Ammon's horn (tissue), 1 donor: ENCODE results near the gene POU2F3.

Experiments
- DNase-seq: peaks from one replicate; pipeline ENCODE4 v3.0.0-alpha.2; 2016; ENCODE audit warnings: low spot score

Gene POU2F3

DNA sequence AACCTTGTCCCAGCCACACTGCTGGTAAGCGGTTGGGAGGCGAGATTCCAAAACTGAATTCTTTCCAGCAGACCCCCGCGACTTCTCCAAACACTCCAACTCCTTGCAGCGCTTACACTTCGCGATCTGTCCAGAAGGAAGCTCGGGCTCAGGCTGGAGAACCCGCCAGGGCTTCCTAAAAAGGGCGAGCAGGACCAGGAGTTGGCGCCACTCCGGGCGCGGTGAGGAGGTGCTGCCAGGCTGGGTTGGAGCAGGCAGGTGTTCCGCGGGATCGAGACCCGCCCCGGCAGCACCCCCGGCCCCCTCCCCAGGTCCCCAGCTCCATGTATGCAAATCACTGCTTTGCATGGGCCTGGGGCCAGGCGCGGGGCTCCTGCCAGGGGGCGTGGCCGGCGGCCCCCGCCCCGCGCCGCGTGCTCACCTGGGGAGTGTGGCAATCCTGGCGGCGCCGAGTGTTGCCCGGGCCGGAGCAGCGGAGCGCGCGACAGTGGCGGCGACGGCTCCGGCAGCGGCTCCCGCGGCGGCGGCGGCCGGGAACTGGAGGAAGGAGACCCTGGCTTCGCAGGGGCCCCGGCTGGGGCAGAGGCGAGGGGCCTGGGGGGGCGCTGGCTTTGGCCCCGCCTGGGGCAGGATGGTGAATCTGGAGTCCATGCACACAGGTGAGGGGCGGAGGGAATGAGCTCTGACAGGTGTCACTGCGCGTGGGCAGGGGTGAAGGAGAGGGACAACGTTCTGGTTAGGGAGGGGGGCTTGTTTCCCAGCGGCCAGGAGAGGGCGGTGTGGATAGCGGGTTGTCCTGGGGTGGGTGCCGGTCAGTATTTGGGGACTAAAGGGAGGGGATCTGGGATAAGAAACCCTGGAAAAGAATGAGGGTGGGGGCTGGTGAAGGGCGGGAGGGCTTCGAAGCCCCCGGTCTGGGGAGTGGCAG is at the start of gene POU2F3:
Gene POU2F3 (plus strand): TSS at position 428 of the 928 bp plus-strand sequence. CDS start 204 bp downstream, at position 632.
- DNase-seq = no peak

DNA sequence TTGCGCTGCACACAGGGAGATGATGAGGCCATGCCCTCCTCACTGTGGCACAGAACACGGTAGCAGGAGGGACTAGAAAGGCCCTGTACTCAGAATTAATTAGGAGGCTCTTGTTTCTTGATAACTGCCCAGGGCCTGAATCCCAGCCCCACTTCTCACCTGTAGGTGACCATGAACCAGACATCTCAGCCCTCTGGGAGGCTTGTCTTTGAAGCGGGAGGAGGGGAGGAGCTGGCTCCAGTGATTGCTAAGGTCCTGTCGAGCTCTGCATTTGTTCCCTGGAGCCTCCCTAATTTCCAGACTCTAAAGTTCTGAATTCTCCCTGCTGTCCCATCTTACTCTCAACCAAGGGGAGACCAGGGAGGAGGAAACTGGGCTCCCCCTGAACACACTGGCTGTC is 48.9 kb upstream of the POU2F3 start:
- no peak for DNase-seq

GRCh38 chr11:120192831-120193625 is 46.9 kb upstream of the POU2F3 start:
- no peak for DNase-seq

- no peak for DNase-seq
Observed at GRCh38 chr11:120194166-120194565, 45.8 kb upstream of the POU2F3 start.

DNA sequence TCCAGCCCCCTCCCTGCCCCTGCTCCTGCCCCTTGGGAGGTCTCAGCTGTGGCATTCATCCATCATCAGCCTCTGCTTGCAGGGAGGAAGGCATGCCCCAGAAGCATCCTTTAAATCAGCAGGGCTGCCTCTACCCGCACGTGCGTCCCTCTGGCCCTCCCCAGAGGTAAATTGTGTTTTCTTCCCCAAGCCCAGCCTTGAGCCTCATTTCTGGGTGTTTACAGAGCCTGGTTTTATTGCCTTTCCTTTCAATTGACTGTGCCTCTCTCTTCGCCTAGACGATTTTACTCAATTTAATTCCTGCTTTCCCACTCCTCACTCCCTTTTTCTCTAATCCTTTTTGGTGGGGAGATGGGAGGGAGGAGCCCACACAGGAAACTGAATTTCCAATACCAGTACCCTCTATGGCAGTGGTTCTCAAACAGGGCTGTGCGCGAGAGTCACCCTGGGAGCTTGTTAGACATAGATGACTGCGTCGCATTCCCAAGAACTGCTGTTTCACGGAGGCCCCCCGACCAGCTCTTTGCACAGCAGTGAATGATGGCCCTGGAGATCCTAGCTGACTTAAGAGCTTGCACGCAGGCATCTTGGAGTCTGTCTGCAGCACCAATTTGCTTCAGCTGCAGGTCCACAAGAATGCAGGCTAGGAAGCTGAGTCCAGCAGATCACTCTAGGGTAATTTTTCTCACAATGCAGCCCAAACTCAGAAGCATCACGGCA is 44.2 kb upstream of the POU2F3 start:
- DNase-seq = no peak

GRCh38 chr11:120196826-120197225 is 43.1 kb upstream of the POU2F3 start:
- DNase-seq = no peak

GRCh38 chr11:120197251-120197891 is 42.6 kb upstream of the POU2F3 start:
- no peak for DNase-seq

DNA sequence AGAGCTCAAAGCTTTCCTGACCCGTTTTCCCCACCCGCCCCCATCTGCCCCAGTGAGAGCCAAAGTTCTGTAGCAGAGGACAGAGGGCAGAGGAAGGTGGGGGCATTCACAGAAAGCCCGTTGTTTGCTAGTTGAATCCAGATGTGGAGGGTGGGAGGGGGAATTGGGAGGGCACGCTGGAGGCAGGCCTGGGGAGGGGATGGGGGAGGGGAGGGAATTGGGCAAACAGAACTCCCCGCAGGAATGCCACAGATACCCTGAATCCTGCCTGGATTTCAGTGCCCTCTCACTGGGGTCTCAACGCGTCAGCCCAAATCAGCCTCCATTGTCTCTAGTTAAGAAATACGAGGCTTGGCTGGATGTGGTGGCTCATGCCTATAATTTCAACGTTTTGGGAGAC is 42.0 kb upstream of the POU2F3 start:
- peak; percentile 55 for DNase-seq

DNA sequence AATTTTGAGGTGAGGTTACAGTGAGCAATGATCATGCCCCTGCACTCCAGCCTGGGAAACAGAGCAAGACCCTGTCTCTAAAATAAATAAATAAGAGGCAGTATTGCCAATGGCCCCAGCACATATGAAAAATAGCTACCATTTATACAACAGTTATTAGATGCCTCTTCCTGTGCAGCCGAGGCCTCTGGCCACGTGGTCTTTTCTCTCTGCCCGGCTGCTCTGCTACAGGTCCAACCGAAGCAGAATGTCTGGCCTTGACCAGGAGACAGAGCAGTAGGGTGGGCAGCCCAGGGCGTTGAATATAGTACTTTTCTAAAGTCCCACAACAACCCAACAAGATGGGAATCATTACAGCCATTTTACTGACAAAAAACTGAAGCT is 41.5 kb upstream of the POU2F3 start:
- DNase-seq = no peak

DNA sequence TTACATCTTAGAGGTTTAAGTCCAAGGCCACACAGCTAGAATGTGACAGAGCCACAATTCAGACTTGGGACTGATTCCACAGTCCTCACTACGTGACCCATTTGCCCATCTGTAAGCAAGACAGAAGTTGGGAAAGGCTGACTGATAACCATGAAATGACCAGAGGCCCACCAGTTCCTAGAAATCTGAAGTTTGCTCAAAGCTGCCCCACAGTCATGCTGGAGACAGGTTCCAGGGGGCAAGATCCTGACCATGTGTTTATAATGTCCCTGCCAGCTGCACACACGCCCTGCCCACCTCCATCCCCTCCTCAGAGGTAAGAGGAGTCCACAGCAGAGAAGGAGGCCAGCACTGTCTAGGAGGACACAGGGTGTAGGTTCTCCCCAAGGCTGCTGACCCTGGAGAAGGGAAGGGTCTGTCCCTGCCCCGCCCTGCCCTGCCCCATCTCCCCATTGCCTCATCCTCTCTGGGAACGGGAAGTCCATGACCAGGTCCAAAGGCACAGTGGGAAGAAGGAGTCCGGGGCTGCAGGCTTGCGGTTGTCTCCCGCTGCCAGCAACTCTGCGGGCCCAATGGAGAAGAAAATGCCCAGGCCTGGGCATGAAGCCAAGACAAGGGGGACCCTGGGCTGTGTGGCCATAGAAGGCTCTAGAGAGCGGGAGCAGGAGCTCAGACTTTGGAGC is 41.0 kb upstream of the POU2F3 start:
- no peak for DNase-seq

DNA sequence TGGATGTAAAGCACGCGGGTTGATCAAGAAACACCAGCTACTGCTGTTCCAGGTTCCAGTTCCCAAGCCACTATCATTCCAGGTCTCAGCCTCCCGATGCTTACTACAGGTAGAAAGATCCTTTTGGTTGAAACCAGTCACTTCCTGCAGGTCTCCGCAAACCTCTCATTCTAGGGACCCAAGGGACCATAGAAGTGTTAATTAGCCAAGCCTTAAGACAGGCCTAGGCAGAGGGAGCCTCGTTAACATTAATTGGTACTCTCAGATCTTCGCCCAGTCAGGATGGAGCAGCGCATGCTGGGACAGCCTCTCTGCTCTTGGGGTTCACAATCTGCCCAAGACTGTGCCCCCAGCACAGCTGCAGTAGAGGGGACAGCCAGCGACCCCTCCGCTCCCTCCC is 40.3 kb upstream of the POU2F3 start:
- no peak for DNase-seq

DNA sequence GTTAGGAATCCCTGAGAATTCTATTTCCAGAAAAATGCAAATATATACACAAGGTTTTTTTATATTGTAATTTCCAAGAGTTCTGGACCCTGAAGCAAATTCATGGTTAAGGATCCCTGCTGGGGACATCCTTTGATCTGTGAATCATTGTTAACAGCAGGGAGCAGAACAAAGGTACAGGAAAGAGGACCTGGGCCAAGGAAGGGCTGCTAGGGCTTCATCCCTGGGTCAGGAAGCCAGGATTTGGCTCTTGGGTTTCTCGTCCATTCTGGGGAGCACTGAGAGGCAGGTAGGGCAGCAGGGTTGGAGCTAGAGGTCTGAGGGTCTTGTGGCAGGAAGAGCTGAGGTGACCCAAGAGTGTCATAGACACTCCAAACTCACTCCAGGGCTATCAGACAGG is 39.3 kb upstream of the POU2F3 start:
- no peak for DNase-seq

- no peak for DNase-seq
Observed at GRCh38 chr11:120201653-120202052, 38.3 kb upstream of the POU2F3 start.

DNA sequence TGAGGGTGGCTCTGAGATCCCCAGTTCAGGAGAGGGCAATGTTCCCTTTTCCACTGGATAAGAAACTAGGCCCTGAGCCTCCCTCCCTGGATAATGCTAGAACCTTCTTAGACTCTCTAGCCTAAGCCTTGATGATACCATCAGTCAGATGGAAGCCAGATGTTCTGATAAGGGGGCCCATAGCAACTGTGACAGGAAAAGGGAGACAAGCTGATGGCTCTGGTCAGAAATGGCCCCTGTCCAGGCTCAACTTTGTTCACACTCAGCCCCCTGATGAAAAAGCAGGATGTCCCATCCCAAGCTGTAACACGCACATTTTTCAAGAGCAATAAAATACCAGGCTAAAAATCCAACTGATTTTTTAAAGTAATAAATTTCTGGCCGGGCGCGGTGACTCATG is 36.3 kb upstream of the POU2F3 start:
- DNase-seq = no peak

GRCh38 chr11:120205596-120206161 is 34.3 kb upstream of the POU2F3 start:
- DNase-seq = no peak

DNA sequence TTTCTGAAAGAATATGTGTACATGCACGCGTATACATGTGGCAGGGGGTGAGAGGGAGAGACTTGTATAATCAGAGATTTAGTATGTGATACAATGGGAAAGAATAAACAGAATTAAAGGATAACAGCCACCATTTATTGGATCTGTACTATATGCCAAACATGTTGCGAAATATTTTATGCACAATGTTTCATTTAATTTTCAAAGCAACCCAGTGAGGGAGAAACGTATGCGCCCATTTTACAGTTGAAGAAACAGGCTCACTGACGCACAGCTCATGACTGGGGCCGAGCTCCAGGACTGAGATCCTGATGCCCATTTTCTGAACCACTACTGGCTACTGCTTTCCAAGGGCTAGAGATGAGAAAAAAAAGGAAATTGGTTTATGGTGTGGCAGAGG is 32.4 kb upstream of the POU2F3 start:
- DNase-seq = no peak

- DNase-seq = no peak
Observed at GRCh38 chr11:120208001-120208441, 31.9 kb upstream of the POU2F3 start.

GRCh38 chr11:120208777-120209176 is 31.2 kb upstream of the POU2F3 start:
- no peak for DNase-seq

GRCh38 chr11:120209746-120210625 is 30.0 kb upstream of the POU2F3 start:
- DNase-seq = no peak
